NCI-H82 (cell line): ENCODE measurements around the gene SGPL1.
"Not testable (repeated sequence)": the region's sequence is repeated elsewhere in the genome, so short reads cannot be mapped to it uniquely, and the experiment has no call there.

Experiments
- DNase-seq: peaks from one replicate; lab custom pipeline; 2025; lab: John Stamatoyannopoulos, UW

The SGPL1 gene

DNA sequence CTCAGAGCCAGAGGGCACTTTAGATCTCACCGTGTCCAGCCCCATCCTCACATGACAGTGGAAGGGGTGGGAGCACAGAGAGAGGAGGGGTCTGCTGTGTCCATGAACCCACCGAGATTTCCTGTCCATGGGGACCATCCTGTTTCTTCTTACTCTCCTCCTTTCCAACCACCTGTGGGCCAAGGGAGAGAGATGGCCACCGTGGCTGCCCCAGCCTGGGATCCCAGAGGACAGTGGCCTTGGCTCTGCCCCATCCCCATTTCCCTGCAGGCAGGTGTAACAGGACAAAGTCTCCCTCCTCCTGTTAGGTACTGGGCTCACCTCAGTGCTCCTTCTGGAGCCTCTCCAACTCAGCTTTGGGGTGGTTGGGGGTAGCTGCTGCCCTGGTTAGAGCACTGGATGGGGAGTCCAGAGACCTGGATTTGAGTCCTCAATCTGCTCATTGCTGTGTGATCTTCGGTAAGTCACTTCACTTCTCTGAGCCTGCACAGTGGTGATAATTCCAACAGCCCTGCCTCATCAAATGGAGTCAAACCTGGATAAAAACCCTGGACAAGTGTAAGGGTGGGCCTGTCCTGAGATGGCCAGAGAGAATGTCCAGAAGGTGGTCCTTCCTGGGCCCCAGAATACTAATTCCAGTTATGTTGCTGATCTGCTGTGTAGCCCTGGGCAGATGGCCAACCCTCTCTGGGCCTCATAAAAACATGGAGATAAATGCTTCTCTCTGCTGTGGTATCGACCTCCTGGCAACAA, 90.5 kb downstream of the SGPL1 start:
- no peak for DNase-seq

DNA sequence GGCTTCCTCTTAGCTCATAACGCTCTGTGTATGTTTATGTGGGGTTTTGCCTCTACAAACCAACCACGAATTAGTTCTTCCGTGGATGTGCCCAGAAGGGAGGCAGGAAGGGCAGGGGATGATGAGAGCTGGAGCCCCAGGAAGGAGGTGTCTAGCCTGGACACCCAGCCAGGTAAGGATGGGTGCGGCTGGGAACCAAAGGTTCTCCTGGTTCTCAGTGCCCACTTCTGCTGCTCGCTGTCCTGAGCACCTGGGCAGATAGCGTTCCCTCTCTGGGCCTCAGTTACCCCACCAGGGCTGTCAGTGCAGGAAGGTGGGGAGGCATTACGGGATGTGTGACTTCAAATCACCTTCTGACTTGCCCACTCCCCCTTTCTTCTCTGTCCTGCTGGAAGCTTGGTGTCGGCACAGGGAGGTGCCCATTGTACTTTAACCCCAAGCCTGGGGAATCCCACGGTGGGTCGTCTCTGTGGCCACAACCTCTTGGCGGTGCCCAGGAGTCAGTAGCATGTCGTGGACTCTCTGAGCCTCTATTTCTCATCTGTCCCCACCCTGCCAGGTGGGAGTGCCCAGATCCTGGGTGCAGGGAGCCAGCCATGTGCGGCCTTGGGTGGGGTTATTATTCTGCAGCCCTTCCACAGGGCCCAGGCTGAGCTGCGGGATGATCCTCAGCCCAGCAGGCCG, 91.3 kb downstream of the SGPL1 start:
- DNase-seq: no peak

GRCh38 chr10:70907637-70908405, 92.1 kb downstream of the SGPL1 start:
- no peak for DNase-seq

DNA sequence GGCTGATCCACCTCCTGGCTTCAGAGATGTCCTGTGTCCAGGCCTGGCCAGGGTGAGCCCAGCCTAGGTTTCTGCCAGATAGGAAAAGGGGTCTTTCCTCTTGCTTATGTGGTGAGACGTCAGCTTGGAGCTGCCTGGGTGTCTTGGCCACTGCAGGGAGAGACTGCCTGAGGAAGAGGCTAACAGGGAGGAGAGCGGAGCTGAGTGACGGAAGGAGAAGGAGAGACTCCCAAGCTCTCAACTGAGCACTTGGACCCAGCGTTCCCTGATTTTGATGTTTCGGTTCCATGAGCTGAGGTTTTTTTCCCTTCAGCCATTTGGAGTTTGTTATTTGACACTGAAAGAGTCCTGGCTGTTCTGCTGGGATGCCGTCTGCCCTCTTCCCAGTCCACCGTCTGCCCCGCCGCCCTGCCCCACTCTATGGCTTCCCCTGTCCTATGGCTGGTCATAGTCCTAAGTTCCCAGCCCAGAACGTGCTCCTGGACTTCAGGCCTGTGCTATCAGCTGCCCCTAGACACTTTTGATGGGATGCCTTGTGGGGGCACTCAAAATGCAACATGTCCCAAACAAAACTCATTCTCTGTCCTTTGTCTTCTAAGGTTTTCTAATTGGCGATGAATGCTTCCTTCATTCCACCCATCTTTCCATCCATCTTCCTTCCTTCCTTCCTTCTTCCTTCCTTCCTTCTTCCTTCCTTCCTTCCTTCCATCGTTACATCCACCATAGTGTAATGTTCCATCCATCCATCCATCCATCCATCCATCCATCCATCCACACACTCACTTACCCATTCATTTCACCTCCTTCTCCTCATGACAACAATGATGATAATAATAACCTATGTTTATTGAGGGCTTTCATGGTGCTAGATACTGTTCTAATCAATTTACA, 92.9 kb downstream of the SGPL1 start:
- no peak for DNase-seq

DNA sequence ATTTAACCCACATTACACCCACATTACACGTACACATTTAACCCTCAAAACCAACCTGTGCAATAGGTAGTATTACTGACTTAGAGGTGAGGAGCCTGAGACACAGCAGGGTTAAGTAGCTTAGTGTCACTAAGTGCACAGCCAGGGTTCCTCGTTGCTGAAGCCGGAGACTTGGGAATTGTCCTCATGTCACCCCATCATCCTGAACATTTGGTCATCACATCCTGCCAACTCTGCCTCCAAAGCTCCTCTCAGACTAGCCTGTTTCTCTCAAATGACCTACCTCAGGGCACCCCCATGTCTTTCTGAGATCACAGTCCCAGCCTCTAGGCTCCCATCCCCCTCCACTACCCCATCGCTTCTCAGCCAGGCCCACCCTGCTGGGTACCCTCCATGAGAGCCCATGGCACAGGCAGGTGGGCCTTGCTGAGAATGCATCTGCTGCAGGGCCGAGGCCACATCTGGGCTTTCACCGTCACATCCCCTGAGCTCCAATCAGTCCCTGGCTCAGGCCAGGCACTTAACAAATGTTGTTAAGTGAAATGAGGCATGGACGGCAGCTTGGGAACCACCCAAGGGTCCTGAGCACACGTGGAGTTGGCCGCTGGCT, 93.7 kb downstream of the SGPL1 start:
- DNase-seq: peak; percentile 81

GRCh38 chr10:70910486-70911341, 95.0 kb downstream of the SGPL1 start:
- no peak for DNase-seq

DNA sequence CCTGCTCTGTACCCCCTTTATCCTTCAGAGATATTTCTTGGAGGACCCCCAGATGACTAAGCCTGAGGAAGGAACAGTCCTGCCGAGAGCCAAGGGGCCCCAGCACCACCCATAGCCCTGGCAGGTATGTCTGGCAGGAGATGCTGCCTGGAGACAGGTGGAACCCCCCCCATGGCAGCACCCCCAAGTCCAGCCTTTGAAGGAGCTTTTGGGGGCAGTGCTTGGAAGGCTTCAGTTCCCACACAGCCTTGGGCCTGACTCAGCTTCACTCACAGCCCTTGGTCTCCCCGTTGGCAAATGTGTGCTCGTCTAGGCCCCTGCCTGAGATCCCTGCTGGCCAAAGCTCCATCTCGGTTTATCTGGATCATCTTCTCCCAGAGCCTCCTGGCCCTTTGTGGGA, 95.6 kb downstream of the SGPL1 start:
- no peak for DNase-seq

GRCh38 chr10:70912556-70912955, 96.8 kb downstream of the SGPL1 start:
- DNase-seq: no peak

GRCh38 chr10:70913191-70913892, 97.6 kb downstream of the SGPL1 start:
- DNase-seq: no peak

DNA sequence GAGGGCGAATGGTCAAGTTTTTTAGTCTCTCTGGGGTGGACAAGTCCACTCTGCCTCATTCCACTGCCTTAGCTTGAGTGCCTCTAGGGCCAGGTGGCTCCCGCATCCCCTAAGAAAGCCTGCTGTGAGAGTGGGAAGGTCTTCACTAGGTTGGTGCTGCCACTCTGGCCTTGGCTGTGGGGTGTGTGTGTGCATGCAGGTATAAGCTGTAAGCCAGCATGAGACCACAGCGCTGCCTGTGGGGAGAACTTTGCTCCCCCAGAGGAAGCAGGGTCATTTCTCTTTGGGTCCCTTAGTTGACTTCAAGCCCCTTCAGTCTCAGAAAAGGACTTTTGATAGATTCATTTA, 98.1 kb downstream of the SGPL1 start:
- no peak for DNase-seq

- DNase-seq: no peak
Observed at GRCh38 chr10:70914316-70914864, 98.6 kb downstream of the SGPL1 start.

- DNase-seq: no peak
Observed at GRCh38 chr10:70915206-70915605, 99.5 kb downstream of the SGPL1 start.

DNA sequence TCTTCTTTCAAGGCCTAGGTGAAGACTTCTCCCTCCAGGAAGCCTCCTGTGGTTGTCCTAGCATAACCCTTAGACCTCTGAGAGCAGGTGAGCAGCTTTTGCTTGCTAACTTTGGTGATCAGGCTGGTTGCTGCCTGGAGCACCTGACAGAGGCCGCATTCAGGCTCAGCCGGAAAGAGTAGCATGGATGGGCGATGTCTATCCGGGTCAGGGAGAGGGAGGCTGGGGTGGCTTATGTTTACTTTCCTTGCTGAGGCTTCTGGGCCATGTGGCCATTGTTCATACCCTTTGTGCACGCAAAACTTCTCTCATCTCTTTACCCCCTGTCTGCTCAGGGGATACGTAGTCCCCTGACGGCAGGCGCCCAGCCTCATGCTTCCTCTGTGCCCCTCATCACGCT, 100.1 kb downstream of the SGPL1 start:
- no peak for DNase-seq

GRCh38 chr10:70916241-70916640, 100.5 kb downstream of the SGPL1 start:
- no peak for DNase-seq

GRCh38 chr10:70917226-70917625, 101.5 kb downstream of the SGPL1 start:
- DNase-seq: peak; percentile 81

GRCh38 chr10:70917635-70918034, 101.9 kb downstream of the SGPL1 start:
- DNase-seq: no peak

DNA sequence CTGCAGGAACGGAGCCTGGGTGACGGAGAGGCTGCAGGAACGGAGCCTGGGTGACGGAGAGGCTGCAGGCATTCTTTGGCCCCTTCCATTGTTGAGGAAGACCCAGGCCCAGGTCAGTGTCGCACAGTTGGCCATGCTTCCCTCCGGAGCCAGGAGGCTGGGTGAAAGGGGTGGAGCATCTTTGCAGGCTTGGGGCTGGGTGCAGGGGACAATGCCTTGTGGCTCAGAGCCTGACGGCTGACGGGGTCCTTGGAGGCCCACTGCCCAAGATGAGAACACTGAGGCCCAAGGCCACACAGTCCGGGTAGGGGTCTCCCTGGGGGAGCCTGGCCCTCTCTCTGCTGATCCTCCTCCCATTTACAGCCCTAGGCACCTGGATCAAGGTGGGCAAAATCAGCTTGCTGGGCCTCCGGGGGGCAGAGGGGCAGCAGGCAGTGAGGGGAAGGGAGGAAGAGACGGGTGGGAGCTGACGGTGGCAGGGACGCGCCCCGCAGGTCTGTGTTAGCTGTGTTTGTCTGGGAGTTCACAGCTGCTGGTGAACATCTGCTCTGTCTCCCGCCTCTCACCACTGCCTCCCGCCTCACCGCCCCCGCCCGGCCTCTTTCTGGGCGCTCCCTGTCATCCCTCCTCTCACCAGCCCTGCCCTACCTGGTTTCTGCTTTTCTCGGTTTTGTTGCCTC, 103.2 kb downstream of the SGPL1 start:
- peak; percentile 85 for DNase-seq

- not testable (repeated sequence) for DNase-seq
Observed at GRCh38 chr10:70919906-70920305, 104.2 kb downstream of the SGPL1 start.

GRCh38 chr10:70920519-70920918, 104.8 kb downstream of the SGPL1 start:
- DNase-seq: no peak
